GM18505 (cell line): ENCODE results near the gene NRDE2.
A peak's percentile ranks its signal among the peaks of the same experiment; 100 is the strongest.

Source experiments
- ATAC-seq: cut with Tn5 transposase; IDR thresholded peaks from one replicate; pipeline ENCODE4 v1.9.1; 2021; ENCODE audit not compliant: unreplicated experiment
- POLR2A ChIP-seq: IDR thresholded peaks from 4 replicates; pipeline ENCODE4 v1.6.1; 2011; ENCODE audit warnings: borderline replicate concordance; ENCODE audit not compliant: insufficient read depth, insufficient read length; ENCODE audit errors: extremely low read depth

NRDE2 gene

DNA sequence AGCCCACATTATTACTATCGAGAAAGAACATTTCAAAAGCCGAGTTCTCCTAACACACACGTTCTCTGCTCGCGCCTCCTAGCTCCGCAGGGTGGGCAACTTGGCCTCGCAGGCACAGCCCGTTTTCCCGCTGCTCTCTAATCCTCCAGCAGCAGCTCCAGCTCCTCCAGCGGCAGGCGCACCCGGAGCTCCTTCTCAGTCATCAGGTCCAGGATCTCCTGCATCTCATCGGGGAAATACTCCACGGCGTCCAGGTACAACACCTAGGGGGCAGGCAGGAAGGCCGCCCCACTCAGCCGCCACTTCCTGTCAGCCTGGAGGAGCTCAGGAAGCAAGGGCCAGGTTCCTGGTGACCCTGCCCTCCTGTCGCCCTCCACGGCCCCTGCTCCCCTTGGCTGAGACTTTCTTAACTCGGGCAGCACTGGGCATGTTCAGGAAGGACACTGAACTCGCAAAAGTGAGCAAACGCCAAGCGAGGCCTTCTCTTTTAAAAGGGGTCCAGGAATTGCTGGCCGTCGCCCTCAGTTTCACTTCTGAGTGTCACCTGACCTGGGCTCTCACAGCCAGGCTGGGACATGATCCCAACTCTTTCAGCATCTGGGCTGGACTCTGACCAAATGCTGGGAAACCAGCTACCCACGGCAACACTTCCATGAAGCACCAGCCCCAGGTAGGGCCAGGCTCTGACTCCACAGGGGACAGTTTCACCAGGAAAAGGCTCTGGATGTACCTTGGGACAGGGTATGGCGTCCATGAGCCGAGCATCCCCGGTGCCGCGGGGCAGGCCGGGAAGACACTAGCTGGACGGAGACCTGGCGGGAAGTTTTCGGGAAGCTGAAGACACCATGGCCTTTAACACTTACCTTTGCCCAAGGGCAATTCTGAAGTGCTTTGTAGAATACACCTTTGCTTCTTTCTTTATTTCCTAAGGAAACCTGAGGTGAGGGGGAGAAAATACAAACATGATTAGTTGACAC lies 53.3 kb downstream of the NRDE2 start:
- TF ChIP-seq POLR2A = no peak

DNA sequence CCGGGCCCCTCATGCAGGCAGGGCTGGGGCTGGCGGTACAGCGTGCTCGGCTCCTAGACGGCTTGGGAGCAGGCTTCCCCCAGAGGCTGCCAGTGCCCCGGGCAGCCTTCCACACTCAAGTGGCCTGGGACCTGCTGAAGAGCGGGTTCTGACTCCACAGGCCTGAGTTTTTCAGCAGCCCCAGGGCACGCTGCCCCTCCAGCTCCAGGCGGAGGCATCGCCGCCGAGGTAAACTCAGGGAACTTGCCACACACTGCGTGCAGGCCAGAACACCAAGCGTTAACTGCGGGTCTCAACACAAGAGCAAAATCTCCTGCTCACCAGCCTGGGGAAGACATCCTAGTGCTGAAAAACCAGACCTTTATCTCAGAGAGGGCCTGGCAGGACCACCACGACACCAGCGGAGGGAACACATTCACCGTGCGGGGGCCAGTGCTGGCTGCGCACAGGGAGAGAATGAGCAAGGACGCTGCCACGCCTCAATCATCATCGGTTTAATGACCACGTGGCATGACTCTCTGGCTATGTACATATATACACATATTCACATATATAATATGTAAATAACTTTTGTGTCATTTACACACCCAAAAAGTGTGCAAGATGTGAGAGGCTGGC lies 54.1 kb downstream of the NRDE2 start:
- TF ChIP-seq POLR2A = no peak
- no peak for ATAC-seq

More for the DNA sequence above, 53.3 kb downstream of the NRDE2 start:
- no peak for ATAC-seq

DNA sequence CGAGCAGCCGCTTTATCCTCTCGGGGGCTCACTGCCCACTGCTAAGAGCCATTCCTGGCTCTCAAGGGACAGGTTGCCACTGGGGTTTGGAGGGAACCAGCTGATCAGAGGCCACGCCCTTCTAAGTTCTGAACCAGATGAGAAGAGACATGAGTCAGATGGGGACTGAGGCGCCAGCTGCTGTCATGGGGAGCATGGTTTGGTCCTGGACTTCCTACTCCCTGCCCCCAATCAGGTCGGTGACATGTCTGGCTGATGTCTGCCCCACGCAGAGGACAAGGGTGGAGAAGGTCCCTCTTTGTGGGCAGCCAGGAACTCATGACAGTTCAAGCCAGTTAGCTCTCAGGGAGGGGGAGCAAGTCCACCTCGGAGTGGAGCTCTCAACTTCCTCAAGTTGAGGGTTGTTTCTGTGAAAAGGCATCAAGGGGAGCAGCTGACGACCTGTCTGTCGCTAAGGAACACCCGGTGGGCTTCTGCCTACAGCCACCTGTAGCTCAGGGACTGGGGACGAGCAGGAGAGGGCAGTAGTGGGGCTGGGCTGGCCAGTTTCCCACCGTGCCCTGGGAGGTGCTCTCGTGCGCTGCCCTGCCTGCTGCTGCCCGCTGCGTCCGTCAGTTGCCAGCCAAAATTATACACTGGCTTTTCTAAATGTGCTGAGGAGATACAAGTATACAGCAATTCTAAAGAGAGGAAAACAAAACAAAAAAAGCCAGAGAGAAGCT lies 54.9 kb downstream of the NRDE2 start:
- no peak for ATAC-seq
- TF ChIP-seq POLR2A = no peak

DNA sequence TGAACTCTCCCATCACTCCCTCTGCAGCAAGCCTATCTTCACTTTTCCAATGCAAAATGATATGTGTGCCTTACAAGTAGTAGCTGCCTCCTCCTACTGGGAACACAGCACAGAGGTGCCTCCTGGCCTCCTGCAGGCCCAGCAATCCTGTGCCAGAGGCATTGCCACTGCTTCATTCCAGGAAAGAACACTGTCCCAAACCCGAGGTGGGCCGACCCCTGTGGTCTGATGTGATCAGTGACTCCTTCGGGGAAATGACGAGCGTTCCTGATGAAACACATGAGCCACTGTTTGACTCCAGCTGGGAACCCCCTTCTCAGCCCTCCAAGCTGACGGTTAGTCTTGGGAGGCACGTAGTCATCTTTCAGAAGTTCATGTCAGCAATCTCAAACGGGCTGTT lies 55.9 kb downstream of the NRDE2 start:
- no peak for ATAC-seq
- TF ChIP-seq POLR2A = no peak

DNA sequence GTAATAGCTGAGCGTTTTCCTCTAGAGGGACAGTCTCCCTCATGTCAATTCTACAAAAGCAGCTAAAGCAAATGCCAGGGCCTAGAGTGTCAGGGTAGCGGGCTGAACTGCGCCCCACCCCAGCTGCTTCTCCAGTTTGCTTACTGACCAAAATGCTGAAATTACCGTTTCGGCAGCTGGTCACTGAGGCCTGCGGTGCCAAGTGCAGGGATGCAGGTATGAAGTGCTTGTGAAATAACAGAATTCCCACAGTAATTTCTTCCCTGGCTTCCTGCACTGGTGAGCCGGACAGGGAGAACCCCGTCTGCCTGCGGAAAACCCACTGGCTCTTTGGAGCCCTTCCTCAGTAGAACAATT lies 56.3 kb downstream of the NRDE2 start:
- no peak for ATAC-seq
- no peak for TF ChIP-seq POLR2A

DNA sequence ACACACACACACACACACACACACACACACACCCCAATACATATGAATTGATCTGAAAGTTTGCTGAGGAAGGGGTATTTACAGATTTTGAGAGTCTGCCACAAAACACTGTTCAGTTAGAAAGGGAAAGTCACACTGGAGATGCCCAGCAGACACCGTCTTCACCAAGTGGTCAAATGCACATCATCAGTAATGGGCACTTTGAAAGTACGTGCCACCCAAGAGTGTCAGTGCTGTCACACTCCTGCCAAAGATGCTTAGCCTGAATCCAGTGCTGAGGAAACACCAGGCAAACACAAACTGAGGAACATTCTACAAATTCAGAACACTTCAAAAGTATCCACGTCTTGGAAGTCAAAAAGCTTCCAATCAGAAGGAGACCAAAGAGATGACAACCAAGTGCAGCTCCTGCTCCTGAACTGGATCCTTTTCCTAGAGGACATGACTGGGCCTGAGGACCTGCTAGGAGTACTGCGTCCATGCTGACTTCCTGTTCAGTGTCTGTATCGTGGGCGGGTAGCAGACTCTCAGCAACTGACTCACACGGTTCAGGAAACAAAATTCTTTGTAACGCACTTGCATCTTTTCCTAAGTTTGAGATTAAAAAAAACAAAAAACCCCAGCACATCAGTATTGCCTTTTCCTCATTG lies 56.8 kb downstream of the NRDE2 start:
- ATAC-seq = no peak
- TF ChIP-seq POLR2A = no peak

DNA sequence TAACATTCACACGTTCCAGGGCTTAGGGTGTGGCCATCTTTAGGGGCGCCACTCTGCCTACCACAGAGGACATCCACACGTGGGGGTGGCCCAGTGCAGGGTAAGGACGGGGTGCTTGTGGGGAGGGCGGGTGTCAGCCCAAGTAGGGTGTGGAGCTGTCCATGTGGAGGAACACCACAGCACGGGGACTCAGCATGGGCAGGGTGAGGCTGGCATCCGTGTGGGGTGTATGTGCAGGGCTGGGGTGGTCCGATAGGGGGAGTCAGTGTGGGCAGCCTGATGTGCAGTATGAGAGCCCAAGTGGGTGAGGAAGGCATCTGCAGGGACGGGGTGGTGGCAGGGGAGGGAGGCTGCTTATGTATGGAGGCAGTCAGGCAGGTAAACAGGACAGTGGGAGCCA lies 57.7 kb downstream of the NRDE2 start:
- ATAC-seq = no peak
- TF ChIP-seq POLR2A = no peak

DNA sequence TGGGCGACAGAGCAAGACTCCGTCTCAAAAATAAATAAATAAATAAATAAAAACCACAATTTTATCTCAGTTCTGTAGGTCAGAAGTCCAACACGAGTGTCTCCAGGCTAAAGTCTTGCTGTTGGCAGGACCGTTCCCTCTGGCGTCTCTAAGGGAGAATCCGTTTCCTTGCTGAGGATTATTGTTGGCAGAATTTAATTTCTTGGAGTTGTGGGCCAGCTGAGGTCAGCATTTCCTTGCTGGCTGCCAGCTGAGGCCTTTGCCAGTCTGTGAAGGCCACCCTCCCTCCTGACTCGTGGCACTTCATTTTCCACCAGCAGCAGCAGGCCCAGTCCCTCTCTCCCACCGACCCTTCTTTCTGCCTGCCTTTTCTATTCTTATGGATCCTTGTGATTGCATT lies 58.2 kb downstream of the NRDE2 start:
- TF ChIP-seq POLR2A = no peak
- ATAC-seq = no peak

DNA sequence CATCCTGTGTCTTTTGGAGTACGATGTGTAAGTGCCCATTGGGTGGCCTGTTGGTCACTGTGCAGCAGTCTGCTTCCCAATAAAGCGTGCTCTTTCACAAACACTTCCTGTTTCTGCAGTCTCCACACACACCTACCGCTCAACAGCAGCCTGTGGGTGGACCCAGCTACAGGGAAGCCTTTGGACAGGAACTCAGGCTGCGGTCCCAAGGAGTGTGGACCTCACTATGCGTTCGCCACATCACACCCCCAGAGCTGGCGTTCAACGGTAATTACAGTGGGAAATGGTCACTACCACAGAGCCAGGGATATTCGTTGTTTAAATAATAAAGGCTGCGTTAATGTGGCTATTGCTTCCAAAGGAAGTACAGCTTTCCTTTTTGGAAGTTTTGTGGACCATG lies 59.2 kb downstream of the NRDE2 start:
- TF ChIP-seq POLR2A = no peak

DNA sequence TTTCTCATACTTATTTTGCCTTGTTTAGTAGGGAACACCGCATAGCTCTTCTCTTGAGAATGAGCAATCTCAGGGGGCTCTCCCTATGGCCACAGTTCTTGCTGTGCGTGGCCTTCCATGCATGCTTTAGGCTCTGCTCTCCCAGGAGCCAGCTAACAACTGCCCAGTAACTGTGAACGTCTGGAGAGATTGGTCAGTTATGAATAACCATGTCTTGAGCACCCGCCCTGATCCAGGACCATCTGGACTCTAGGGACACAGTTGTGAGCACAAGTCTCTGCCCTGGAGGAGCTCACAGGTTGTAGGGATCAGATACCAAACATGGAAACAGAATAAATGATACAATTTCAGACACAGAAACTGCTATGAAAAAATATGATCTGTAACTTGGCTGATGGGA lies 63.3 kb downstream of the NRDE2 start:
- ATAC-seq = no peak
- no peak for TF ChIP-seq POLR2A

More for the DNA sequence above, 59.2 kb downstream of the NRDE2 start:
- ATAC-seq = no peak

DNA sequence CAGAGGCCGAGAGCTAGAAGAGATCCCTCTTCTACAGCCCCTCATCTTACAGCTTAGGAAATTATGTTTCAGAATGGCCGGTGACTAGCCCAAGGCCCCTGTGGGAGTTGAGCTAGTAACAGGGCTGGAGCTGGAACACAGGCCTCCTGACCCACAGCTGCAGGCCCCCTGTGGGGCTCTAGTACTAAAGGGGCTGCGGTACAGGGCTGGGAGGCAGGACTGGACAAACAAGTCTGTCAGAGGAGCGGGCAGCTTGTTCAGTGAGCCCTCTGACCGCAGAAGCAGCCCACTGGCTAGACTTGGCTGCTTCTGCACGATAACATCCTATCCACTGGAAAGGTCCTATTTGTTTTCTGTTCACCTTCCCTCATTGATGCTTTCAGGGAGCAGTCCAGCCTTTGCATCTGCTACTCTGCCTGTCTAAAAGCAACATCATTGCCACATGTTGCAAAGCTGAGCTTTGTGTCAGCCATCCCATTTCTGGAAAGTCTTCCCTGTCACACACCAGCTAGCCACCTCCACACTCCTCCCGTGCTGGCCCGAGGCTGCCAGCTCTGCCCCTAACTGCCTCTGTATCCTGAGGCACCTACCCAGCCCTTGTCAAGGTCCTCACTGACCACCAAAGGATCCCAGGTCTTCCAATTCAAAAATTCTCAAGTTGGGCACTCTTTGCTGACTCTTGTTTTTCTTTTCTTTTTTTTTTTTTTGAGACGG lies 65.1 kb downstream of the NRDE2 start:
- no peak for TF ChIP-seq POLR2A
- no peak for ATAC-seq

DNA sequence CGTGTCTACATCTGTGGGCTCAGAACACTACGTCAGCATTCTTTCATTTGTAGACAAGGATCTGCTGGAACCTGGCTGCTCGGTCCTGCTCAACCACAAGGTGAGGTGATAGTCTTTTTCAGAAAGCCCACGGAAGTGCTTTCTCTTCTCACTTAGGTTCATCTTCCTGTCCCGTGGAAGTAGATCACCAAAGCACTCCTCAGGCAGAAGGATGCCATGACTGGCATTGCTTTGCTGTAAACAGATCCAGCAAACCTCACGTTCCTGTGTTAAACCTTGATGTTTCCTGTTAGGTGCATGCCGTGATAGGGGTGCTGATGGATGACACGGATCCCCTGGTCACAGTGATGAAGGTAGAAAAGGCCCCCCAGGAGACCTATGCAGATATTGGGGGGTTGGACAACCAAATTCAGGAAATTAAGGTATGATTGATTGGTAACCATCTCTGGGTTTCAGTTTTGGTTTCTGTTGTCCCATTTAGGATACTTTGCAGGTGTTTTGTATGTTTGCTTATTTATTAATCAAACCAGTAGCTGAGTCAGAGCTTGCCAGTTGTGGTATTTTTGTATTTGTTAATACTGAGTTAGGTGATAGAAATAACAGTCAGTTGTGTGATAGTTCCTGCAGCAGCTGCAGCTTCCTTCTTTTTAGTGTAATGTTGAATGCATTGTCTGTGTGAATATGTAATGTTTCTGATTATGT lies 67.8 kb downstream of the NRDE2 start:
- ATAC-seq = peak; percentile 79
- no peak for TF ChIP-seq POLR2A
